Thoracic aorta (tissue), 2 donors: Measurements from ENCODE around the gene ZNF275. TPM values are rescaled to one million over a fixed set of nuclear protein-coding genes. Genes with fewer than 3 reads are reported as not detected.
A peak's percentile ranks its signal among the peaks of the same experiment; 100 is the strongest.
"Not testable (repeated sequence)": the region's sequence is repeated elsewhere in the genome, so short reads cannot be mapped to it uniquely, and the experiment has no call there.

Source experiments
- ATAC-seq: fragments of 150-250 bp; one replicate; pipeline ENCODE4 v1.8.0; 2017; ENCODE audit warnings: low read depth; ENCODE audit not compliant: insufficient number of reproducible peaks, low FRiP score
- DNase-seq: peaks from one replicate; pipeline ENCODE4 v3.0.0-alpha.2; 2020; ENCODE audit warnings: low spot score
- H3K27ac ChIP-seq, 2 donors: fragments of 200-600 bp; sonication (generic); 1 replicate in 1 of 2; 2 replicates in 1 of 2; pipeline ENCODE4 v1.5.1; 2016; ENCODE audit warnings: mild to moderate bottlenecking in 2 of 2, moderate library complexity in 2 of 2
- H3K27me3 ChIP-seq: fragments of 200-600 bp; sonication (generic); replicated peaks from 2 replicates; pipeline ENCODE4 v1.6.0; 2016; ENCODE audit warnings: mild to moderate bottlenecking; ENCODE audit not compliant: insufficient read depth
- H3K36me3 ChIP-seq: fragments of 200-600 bp; sonication (generic); one replicate; pipeline ENCODE4 v1.5.1; 2016
- H3K4me1 ChIP-seq, 2 donors: fragments of 200-600 bp; sonication (generic); 1 replicate in 1 of 2; 2 replicates in 1 of 2; pipeline versions ENCODE4 v1.5.1 to v1.6.0; 2016; ENCODE audit warnings: low read depth in 2 of 2, mild to moderate bottlenecking in 1 of 2; ENCODE audit not compliant: control insufficient read depth in 1 of 2
- H3K4me3 ChIP-seq: fragments of 200-600 bp; sonication (generic); 2 replicates; pipeline ENCODE4 v1.5.1; 2016; ENCODE audit warnings: mild to moderate bottlenecking
- H3K9me3 ChIP-seq: fragments of 200-600 bp; sonication (generic); 2 replicates; pipeline ENCODE4 v1.5.1; 2016
- total RNA-seq, 2 donors: library from RNA; depleted of rRNA; stranded (reverse); fragments of >200 nt; gene quantifications; one replicate each; pipeline versions ENCODE4 v1.1.0 to v1.2.3, GENCODE V29; 2016
- TF ChIP-seq, protein P1 (sequence below): fragments of 200-600 bp; sonication (generic); IDR thresholded peaks from one replicate; pipeline ENCODE4 v1.5.1; 2019; ENCODE audit warnings: antibody characterized with exemption

Gene ZNF275, protein sequence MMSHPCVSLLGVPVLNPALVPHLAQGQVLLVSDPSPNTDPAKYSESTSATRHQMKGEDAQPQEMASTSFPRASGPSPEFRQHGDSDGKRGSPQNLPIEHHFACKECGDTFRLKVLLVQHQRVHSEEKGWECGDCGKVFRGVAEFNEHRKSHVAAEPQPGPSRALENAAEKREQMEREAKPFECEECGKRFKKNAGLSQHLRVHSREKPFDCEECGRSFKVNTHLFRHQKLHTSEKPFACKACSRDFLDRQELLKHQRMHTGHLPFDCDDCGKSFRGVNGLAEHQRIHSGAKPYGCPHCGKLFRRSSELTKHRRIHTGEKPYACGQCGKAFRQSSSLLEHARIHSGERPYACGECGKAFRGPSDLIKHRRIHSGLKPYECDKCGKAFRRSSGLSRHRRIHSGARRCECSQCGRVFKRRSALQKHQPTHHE
- 10 to 100 TPM; 14.5 to 17.1 TPM for total RNA-seq

DNA sequence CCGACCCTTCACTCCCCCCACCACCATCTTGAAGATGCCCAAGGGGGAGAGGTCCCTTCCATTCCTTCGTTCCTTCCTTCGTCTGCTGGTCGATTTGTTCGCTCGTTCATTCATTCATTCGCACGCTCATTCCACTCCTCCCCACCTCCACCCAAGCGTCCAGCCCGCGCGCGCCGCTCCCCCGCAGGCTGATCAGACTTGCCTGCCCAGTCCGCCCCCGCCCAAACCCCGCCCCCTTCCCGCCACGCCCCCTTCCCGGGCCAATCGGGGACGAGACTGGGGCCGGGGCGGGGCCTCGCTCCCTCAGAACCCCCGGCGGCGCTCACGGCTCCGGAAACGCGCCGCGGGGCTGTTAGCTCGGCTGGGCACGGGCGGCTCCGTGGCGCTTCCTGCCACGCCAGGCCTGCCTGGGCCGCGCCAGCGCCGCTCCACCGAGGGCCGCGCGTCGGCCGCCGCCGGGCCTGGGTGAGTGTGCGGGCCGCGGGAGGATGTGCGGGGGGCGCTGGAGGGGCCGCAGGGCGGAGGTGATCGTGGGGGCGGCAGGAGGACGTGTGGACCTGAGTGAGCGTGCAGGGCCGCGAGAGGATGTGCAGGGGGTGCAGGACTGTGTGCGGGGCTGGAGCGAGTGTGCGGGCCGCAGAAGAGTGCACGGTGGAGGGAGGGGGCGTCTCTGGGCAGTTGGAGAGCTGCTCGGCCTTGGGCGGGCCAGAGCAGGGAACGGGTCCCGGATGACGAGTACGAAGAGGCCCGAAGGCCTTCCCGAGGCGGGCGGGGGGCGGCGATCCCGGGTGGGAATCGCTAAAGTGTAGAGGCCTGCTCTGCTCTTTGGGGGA lies at the start of gene ZNF275:
Gene ZNF275 (plus strand): TSS at position 333 of the 833 bp plus-strand sequence. CDS start 2,527 bp downstream, outside the sequence.
- Histone ChIP-seq H3K9me3 (no peaks in the 10 kb centered on the region), H3K27ac (peak within 1 kb of the TSS; percentile 17 to 52), H3K36me3 (no peaks in the 10 kb centered on the region), H3K4me3 (peak within 1 kb of the TSS; percentile 81), H3K27me3 (no peaks in the 10 kb centered on the region), H3K4me1 (peaks cover 0 to 13% of the 10 kb centered on the region in 2 donors)
- TF ChIP-seq, protein P1, sequence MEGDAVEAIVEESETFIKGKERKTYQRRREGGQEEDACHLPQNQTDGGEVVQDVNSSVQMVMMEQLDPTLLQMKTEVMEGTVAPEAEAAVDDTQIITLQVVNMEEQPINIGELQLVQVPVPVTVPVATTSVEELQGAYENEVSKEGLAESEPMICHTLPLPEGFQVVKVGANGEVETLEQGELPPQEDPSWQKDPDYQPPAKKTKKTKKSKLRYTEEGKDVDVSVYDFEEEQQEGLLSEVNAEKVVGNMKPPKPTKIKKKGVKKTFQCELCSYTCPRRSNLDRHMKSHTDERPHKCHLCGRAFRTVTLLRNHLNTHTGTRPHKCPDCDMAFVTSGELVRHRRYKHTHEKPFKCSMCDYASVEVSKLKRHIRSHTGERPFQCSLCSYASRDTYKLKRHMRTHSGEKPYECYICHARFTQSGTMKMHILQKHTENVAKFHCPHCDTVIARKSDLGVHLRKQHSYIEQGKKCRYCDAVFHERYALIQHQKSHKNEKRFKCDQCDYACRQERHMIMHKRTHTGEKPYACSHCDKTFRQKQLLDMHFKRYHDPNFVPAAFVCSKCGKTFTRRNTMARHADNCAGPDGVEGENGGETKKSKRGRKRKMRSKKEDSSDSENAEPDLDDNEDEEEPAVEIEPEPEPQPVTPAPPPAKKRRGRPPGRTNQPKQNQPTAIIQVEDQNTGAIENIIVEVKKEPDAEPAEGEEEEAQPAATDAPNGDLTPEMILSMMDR, result no peak
- ATAC-seq, result peak; percentile 82
- DNase-seq, result peak; percentile 19

DNA sequence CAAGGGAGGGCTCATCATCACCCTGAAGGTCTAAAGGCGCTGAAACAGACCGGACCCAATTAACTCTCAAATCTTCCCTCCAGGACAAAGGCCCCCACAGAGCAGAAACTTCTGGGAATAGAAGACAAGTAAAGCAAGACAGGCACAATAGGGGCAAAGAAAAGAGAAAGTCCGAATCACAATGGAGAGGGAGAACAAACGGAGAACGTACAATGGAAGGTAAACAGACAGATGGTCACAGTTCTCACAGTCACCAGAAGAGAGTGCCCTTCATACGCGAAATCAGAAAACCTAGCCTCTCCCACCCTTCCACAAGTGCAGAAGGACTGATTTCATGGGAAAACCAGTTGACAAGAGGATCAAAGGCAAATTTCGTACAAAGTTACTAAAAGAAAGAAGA lies 48.3 kb upstream of the ZNF275 start:
- not testable (repeated sequence) for H3K36me3 ChIP-seq, ATAC-seq, H3K9me3 ChIP-seq

DNA sequence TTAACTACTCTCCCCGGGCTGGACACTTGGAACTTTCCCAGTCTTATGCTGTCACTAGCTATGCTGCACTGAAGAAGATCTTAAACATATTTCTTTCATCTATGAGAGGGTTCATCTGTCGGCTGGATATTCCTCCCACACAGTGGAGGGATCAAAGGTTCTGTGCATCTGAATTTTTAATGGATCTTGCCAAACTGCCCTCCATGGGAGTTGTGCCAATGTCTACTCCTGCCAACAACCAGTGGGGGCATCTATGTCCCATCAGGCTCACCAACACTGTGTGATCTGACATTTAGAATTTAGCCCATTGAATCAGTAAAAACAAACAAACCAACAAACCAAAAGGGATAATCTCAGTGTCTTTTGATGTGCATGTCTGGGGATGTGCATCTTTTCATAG lies 45.1 kb upstream of the ZNF275 start:
- not testable (repeated sequence) for ATAC-seq, DNase-seq, H3K27me3 ChIP-seq, H3K4me3 ChIP-seq, H3K9me3 ChIP-seq, H3K4me1 ChIP-seq, H3K27ac ChIP-seq, H3K36me3 ChIP-seq

More for the DNA sequence above, 48.3 kb upstream of the ZNF275 start:
- not testable (repeated sequence) for H3K4me3 ChIP-seq, H3K4me1 ChIP-seq, H3K27ac ChIP-seq, DNase-seq, H3K27me3 ChIP-seq

DNA sequence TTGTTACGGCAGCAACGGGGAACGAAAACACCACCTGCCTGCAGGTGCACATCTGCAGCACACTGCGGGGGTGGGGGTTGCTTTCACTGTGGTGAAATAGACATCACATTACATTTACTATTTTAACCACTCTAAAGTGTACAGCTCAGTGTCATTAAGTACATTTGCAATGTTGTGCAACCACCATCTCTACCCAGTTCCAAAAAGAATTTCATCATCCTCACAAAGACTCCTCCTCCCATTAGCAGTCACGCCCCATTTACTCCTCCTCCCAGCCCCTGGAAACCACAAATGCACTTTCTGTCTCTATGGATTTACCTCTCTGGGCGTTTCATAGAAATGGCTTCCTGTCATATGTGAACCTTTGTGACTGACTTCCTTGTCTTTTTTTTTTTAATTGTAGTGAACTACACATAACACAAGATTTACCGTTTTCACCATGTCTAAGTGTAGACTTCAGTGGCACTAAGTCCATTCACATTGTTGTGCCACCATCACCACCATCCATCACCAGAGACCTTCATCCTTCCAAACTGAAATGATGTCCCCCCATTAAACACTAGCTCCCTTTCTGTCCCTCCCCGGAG lies 40.4 kb upstream of the ZNF275 start:
- not testable (repeated sequence) for H3K4me1 ChIP-seq, H3K9me3 ChIP-seq, H3K27ac ChIP-seq, DNase-seq, H3K4me3 ChIP-seq, H3K36me3 ChIP-seq, H3K27me3 ChIP-seq, ATAC-seq

DNA sequence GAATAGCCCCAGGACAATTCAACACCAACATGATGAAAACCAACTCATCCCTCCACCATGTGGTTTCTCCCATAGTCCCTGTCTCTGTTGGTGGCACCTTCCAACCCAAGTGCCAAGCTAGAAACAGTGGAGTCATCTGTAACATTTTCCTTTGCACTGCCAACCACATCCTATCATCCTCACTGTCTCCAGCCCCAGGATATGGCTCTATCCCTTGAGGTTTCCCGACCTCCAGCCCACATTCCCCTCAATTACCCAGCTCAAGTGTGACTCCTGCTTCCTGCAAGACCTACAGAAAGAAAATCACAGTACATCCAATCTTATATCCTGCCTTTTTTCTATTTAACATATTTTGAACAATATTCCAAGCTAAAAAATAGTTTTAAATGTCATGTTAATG lies 36.6 kb upstream of the ZNF275 start:
- TF ChIP-seq, protein P1, result no peak
- H3K27ac ChIP-seq, result no peak overlapping the region
- peaks cover 0 to 4% of the 10 kb centered on the region in 2 donors for H3K4me1 ChIP-seq
- H3K27me3 ChIP-seq, result no peaks in the 10 kb centered on the region
- no peak for DNase-seq
- no peaks in the 10 kb centered on the region for H3K9me3 ChIP-seq
- ATAC-seq, result no peak
- no peaks in the 10 kb centered on the region for H3K36me3 ChIP-seq
- H3K4me3 ChIP-seq, result no peak overlapping the region

DNA sequence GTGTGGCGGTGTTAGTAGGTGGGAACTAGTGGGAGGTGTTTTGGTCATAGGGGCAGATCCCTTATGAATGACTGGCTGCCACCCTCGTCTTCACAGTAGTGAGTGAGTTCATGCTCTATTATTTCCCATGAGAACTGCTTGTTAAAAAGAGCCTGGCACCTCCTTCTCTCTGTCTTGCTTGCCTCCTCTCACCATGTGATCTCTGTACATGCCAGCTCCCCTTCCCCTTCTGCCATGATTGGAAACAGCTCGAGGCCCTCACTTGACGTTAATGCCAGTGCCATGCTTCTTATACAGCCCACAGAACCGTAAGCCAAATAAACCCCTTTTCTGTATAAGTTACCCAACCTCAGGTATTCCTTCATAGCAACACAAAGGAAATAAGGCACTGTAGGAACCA lies 34.1 kb upstream of the ZNF275 start:
- TF ChIP-seq, protein P1, result no peak
- Histone ChIP-seq H3K27ac (no peak overlapping the region), H3K4me3 (no peak overlapping the region), H3K4me1 (peaks cover 0 to 4% of the 10 kb centered on the region in 2 donors), H3K36me3 (no peaks in the 10 kb centered on the region), H3K27me3 (no peaks in the 10 kb centered on the region), H3K9me3 (no peaks in the 10 kb centered on the region)
- ATAC-seq, result no peak
- DNase-seq, result no peak
